HAP-1 (cell line): Measurements from ENCODE around the gene RGS19.

Source experiments
- DNase-seq, 2 experiments: peaks; one replicate each; pipeline ENCODE4 v3.0.0-alpha.2; 2016 to 2020; ENCODE audit warnings: low spot score in 2 of 2
- H3K27me3 ChIP-seq: fragments of 250-450 bp; sonication (Bioruptor Pico); 2 replicates; pipeline ENCODE4 v1.5.1; 2020; ENCODE audit warnings: low read depth, mild to moderate bottlenecking, moderate library complexity
- H3K36me3 ChIP-seq: fragments of 250-450 bp; sonication (Bioruptor Pico); replicated peaks from 2 replicates; pipeline ENCODE4 v1.5.1; 2020; ENCODE audit warnings: mild to moderate bottlenecking
- H3K4me1 ChIP-seq: fragments of 250-450 bp; sonication (Bioruptor Pico); 2 replicates; pipeline ENCODE4 v1.5.1; 2020; ENCODE audit warnings: mild to moderate bottlenecking
- H3K4me3 ChIP-seq: fragments of 250-450 bp; sonication (Bioruptor Pico); 2 replicates; pipeline ENCODE4 v1.5.1; 2020; ENCODE audit warnings: mild to moderate bottlenecking, moderate library complexity
- H3K9me3 ChIP-seq: fragments of 250-450 bp; sonication (Bioruptor Pico); 2 replicates; pipeline ENCODE4 v1.5.1; 2020; ENCODE audit warnings: mild to moderate bottlenecking, moderate library complexity
- in situ Hi-C: fragments of 300-500 bp; cut with MboI; formaldehyde crosslinking; loops from 3 replicates; pipeline ENCODE4 v1.14.3; 2020; ENCODE audit warnings: low sequenced_read_pairs, inconsistent platforms, mixed read lengths

RGS19 gene

GRCh38 chr20:64063389-64064144 lies 15.8 kb downstream of the RGS19 start:
- H3K27me3 ChIP-seq, result no peaks in the 10 kb centered on the region
- DNase-seq, result peak in 1 of 2 experiments; percentile 67
- in situ Hi-C loops, result no loop called here
- H3K4me3 ChIP-seq, result peak overlapping the region; percentile 76
- no peaks in the 10 kb centered on the region for H3K9me3 ChIP-seq
- H3K4me1 ChIP-seq, result peaks cover 9% of the 10 kb centered on the region
- H3K36me3 ChIP-seq, result no peaks in the 10 kb centered on the region

GRCh38 chr20:64062596-64063388 lies 16.5 kb downstream of the RGS19 start, which contains the start of gene TCEA2:
Gene TCEA2 (plus strand): TSS chr20:64063198. CDS start chr20:64063313, 115 bp downstream.
- in situ Hi-C loops, result no loop called here
- Histone ChIP-seq H3K36me3 (no peaks in the 10 kb centered on the region), H3K27me3 (no peaks in the 10 kb centered on the region), H3K9me3 (no peaks in the 10 kb centered on the region), H3K4me3 (peak within 1 kb of the TSS; percentile 76), H3K4me1 (peaks cover 9% of the 10 kb centered on the region)
- peak; percentile 95 to 98 for DNase-seq

- Histone ChIP-seq H3K27me3 (no peaks in the 10 kb centered on the region), H3K4me1 (peaks cover 9% of the 10 kb centered on the region), H3K9me3 (no peaks in the 10 kb centered on the region), H3K36me3 (no peaks in the 10 kb centered on the region), H3K4me3 (peak overlapping the region; percentile 76)
- DNase-seq, result no peak
- in situ Hi-C loops, result no loop called here
These were observed 17.1 kb downstream of the RGS19 start for GRCh38 chr20:64062276-64062595.

GRCh38 chr20:64058536-64058935 lies 20.8 kb downstream of the RGS19 start:
- Histone ChIP-seq H3K4me3 (no peak overlapping the region), H3K9me3 (no peaks in the 10 kb centered on the region), H3K27me3 (no peaks in the 10 kb centered on the region), H3K4me1 (peaks cover 5% of the 10 kb centered on the region), H3K36me3 (no peaks in the 10 kb centered on the region)
- no peak for DNase-seq
- in situ Hi-C loops, result no loop called here

- DNase-seq, result peak; percentile 36 to 93
- peaks cover 5% of the 10 kb centered on the region for H3K4me1 ChIP-seq
- H3K27me3 ChIP-seq, result no peaks in the 10 kb centered on the region
- in situ Hi-C loops, result no loop called here
- no peaks in the 10 kb centered on the region for H3K36me3 ChIP-seq
- H3K9me3 ChIP-seq, result no peaks in the 10 kb centered on the region
- H3K4me3 ChIP-seq, result no peak overlapping the region
These were observed 21.5 kb downstream of the RGS19 start for GRCh38 chr20:64057628-64058498.

- in situ Hi-C loops, result no loop called here
- Histone ChIP-seq H3K9me3 (no peaks in the 10 kb centered on the region), H3K4me1 (no peaks in the 10 kb centered on the region; the same call in 1 of the 2 replicates), H3K27me3 (no peaks in the 10 kb centered on the region), H3K4me3 (no peak overlapping the region), H3K36me3 (no peaks in the 10 kb centered on the region)
- no peak for DNase-seq
These were observed 22.3 kb downstream of the RGS19 start for GRCh38 chr20:64056889-64057627.

GRCh38 chr20:64056639-64056888 lies 22.8 kb downstream of the RGS19 start:
- no peak overlapping the region for H3K4me3 ChIP-seq
- no peaks in the 10 kb centered on the region for H3K4me1 ChIP-seq
- no peaks in the 10 kb centered on the region for H3K36me3 ChIP-seq
- no peaks in the 10 kb centered on the region for H3K27me3 ChIP-seq
- in situ Hi-C loops, result no loop called here
- H3K9me3 ChIP-seq, result no peaks in the 10 kb centered on the region
- DNase-seq, result no peak

GRCh38 chr20:64055893-64056638 lies 23.3 kb downstream of the RGS19 start:
- DNase-seq, result peak in 1 of 2 experiments; percentile 45
- in situ Hi-C loops, result no loop called here
- H3K9me3 ChIP-seq, result no peaks in the 10 kb centered on the region

GRCh38 chr20:64055396-64055892 lies 23.9 kb downstream of the RGS19 start:
- Histone ChIP-seq H3K27me3 (no peaks in the 10 kb centered on the region), H3K4me1 (no peaks in the 10 kb centered on the region), H3K36me3 (no peaks in the 10 kb centered on the region), H3K9me3 (no peaks in the 10 kb centered on the region), H3K4me3 (no peak overlapping the region)
- in situ Hi-C loops, result no loop called here
- DNase-seq, result no peak

More at GRCh38 chr20:64055893-64056638, 23.3 kb downstream of the RGS19 start:
- H3K36me3 ChIP-seq, result no peaks in the 10 kb centered on the region
- H3K4me1 ChIP-seq, result no peaks in the 10 kb centered on the region
- H3K4me3 ChIP-seq, result no peak overlapping the region
- H3K27me3 ChIP-seq, result no peaks in the 10 kb centered on the region

- DNase-seq, result peak in 1 of 2 experiments; percentile 47
- Histone ChIP-seq H3K27me3 (no peaks in the 10 kb centered on the region), H3K36me3 (no peaks in the 10 kb centered on the region), H3K4me1 (no peaks in the 10 kb centered on the region), H3K9me3 (no peaks in the 10 kb centered on the region), H3K4me3 (no peak overlapping the region)
- in situ Hi-C loops, result no loop called here
These were observed 25.3 kb downstream of the RGS19 start for GRCh38 chr20:64053841-64054661.

- Histone ChIP-seq H3K4me1 (no peaks in the 10 kb centered on the region), H3K4me3 (no peak overlapping the region), H3K9me3 (no peaks in the 10 kb centered on the region), H3K36me3 (no peaks in the 10 kb centered on the region), H3K27me3 (no peaks in the 10 kb centered on the region)
- DNase-seq, result no peak
- in situ Hi-C loops, result no loop called here
These were observed 26.1 kb downstream of the RGS19 start for GRCh38 chr20:64052987-64053840.
